Measurements from ENCODE around the gene TSHZ3.

TSHZ3 gene

DNA sequence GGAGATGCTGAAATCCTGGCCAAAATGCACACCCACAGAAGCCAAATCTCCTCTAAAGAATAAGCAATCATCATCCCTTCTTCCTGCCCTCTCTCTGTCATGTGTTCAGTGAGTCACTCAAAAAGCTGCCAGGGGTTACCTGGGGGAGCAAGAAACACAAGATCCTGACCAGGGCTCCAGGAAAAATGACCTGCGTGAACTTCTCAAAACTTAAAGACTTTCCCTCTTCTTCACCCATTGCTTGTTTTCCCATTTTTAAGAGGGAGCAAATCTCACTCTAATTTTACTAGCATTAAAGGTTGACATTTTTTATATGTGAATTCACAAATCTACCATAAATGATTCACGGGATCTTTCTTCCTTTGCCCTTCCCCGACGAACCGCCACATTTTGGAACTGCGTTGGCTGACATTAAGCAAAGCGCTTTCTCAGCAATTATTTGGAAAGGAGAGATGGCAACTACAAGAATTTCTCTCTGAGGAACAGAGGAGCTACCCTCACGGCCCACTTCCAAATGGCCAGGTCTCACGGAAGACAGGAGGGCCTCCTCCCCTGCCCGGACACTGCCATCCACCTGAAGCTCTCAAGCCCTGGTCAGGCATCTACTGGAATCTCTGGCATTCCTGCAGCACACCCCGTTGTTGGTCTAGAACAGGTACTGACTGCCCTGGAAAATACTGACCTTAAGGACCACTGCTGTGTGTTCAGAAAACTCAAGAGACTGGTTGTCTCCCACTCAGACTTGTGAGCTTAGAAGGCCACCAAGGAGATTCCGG is 14.2 kb downstream of the TSHZ3 start:
- DNase-seq: no peak

DNA sequence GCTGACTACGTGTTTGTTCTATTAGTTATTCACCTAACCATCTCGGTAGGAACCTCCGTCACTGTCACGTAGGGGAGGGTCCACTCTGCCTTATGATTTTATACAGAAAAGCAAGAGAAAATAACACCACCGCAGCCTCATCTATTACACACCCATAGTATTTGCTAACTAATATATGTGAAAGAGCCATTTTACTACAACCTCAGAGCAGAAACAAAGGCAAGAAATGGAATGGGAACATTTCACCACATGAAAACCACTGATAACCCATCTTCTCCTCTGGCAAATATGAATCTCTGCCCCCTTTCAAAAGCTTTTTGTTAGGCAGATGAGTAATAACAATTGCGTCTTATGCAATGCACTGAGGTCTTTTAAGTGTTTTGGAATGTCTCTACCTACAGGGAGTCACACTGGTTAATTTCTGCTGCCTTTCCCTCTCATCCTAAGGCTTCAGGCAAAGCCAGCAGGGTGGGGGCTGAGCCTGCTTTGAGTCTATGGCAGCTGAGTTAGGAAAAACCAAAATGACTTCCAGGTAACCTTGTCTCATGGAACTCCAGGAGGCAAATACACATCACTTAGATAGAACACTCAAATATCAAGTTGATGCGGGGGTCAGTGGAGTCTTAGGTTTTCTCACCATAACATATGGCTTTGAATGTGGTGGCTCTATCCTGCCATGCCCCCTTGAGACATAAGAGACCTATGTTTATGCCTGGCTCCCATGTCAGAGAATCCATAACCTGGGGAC is 15.0 kb downstream of the TSHZ3 start:
- DNase-seq: no peak

GRCh38 chr19:31332096-31332495 is 17.1 kb downstream of the TSHZ3 start:
- DNase-seq: no peak

GRCh38 chr19:31331536-31331935 is 17.7 kb downstream of the TSHZ3 start:
- no peak for DNase-seq

DNA sequence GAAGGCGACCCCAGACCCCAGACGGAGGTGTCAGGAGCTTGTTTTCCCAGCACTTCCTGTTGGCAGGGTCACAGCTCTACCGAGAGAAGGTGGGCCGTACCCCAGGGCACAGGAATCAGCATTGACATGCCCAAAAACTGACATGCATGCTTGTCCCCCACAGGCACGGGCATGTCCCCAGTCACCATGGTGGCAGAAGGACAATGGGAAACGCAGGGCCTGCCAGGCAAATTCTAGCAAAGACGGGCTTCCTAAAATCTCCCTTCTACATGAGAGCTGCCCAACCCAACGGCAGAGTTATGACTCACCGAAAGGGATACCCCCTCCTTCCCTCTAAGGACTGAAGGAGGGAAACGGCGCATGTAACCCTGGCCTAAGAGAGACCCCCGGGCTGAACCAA is 18.5 kb downstream of the TSHZ3 start:
- no peak for DNase-seq

GRCh38 chr19:31330237-31330636 is 19.0 kb downstream of the TSHZ3 start:
- no peak for DNase-seq

DNA sequence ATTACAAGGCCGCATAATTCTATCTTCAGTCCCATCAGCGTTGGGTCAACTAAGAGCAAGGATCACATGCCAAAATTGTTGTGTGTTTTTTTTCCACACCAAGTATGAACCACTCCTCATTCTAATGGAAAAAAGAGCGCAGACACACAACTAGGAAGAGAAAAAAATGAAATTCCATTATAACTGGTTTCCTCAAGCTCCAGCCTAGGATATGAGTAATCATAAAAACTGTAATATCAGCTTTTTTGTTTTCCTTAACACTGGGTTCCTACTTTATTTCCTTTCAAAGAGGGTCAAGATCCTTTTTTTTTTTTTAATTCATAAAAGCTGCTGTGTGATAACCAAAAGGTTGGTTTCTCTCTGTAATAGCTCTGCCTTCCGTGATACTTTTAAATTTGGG is 19.4 kb downstream of the TSHZ3 start:
- no peak for DNase-seq

- DNase-seq: no peak
Observed at GRCh38 chr19:31328238-31328637, 21.0 kb downstream of the TSHZ3 start.

- no peak for DNase-seq
Observed at GRCh38 chr19:31326329-31327028, 22.8 kb downstream of the TSHZ3 start.

DNA sequence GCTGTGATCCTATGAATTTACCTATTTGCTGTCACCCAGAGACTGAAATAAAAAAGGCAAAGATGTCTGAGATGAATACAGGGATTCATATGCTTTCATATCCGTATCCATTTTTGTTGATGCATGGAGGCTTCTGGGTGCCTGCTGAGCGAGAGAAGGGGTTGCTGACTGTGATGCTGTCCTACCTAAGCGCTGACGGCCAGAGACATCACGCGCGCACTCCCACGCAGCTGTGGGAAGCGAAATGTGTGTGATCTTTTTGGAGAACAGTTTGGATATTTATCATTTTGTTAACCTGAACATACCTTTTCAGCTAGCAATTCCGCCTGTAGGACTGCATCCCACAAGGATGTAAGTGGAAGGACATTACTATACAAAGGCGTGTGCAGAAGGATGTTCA is 23.9 kb downstream of the TSHZ3 start:
- no peak for DNase-seq

- no peak for DNase-seq
Observed at GRCh38 chr19:31319465-31319864, 29.8 kb downstream of the TSHZ3 start.

- DNase-seq: no peak
Observed at GRCh38 chr19:31318790-31319425, 30.3 kb downstream of the TSHZ3 start.

DNA sequence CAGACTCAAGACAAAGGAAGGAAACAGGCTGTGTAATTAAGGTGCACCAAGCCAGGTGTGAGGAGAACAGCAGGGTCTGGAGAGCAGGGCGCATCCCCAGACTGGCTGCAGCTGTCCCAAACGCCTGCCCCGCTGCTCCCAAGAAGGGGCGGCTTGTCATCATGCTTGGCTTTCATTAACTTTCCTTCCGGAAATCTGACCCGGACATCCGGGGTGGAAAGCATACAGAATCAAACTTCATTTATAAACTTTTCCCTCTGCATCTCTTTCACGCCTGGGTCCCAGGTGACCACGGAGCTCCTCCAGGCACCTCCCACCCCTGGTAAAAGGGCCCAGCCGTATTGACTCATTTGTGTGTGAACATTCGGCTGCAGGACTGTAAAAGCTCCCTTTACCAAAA is 31.7 kb downstream of the TSHZ3 start:
- no peak for DNase-seq

- no peak for DNase-seq
Observed at GRCh38 chr19:31317093-31317492, 32.1 kb downstream of the TSHZ3 start.

- DNase-seq: no peak
Observed at GRCh38 chr19:31316201-31316951, 32.9 kb downstream of the TSHZ3 start.

- no peak for DNase-seq
Observed at GRCh38 chr19:31315652-31316051, 33.6 kb downstream of the TSHZ3 start.

DNA sequence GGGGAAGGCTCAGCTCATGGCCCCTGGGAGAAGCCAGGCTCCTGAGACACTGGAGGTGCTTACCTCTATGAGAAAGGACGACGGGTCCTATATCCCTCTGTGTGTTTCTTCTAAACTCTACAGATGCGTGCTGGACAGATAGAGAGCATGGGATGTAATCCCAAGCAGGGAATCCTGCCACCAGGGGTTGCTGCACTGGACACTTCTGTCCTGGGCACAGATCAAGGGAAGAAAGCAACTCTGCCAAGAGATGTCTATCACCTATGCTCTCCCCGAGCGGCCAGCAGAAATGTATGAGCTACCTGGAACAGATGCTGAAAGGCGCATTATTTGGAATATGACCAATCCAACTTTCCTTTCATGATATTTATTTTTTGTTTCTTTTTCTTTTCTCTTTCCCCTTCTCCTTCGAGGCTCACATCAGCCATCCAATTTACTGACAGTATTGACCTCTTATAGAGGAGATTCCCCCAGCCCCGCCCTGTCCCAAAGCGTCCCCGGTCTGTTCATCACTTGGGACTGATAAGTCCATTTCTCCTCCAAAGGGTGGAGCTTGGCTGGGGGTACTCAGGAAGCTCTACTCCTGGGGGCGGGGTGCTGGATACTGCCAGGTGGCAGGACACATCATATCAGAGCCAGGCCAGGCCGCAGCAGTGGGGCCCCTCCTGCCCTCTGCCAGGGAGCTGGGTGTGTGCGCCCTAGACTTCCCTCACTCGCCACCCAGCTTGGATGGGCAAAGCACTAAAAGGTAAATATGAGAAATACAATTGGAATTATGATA is 34.2 kb downstream of the TSHZ3 start:
- DNase-seq: no peak

GRCh38 chr19:31314156-31314555 is 35.1 kb downstream of the TSHZ3 start:
- DNase-seq: no peak

DNA sequence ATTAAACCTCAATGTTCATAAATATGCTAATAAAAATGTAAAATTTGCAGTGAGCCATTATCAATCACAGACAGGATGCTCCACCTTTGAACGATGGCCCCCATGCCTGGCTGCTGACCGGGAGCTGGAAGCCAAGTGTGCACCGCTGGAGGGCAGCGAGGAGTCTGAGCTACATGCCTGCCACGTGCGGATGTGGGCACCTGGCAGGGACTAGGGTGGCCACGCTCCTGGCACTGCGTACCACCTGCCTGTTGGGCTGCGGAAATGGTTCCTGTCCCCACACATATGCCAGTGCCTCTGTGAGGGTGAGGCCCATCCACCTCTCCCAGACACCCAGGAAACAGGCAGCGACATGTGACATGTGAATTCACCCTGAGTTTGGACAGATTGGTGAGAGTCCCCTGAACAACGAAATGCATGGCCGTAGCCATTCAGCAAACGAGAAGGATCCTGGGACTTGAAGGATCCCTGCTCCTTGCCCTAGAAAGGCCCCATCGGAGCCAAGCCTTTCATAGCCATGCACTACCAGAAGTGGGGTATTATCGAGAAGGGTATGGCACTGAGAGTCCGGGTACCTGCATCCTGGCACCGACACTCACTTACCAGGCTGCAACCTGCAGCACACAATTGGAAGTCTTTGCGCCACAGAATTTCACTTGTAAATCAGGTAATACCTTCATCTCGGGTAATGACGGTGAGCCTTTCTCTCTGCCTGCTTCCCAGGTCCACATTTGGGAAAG is 35.8 kb downstream of the TSHZ3 start:
- DNase-seq: no peak

DNA sequence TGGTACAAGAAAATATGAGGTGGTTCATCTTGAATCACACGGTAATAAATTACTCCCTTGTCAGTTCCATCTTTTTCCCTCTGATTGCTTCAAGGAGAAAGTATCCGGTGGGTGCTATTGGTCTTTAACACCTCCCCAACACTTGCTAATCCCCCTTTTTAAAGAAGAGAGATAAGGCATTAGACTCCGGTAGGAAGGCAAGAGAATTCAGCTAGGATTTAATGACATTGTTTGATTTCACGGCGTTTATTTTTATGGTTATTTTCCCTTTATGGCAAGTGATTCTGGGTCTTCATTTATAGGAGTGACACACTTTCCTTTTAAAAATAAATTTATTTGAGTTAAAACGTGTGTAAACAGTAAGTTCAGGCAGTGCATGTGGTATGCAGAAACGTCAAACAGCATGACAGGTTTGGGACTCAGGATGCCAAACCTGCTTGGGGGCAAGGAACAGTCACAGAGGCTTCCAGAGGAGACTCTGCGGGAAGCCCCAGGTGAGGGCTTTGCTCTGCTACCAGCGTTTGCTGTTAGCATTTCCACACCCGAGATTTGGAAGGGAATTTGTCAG is 36.5 kb downstream of the TSHZ3 start:
- DNase-seq: no peak

Measured in CD4-positive, alpha-beta T cell treated with Interleukin-4 for 1 hour (primary cell).